ENCODE results near the gene SMARCC1. TPM values are rescaled to one million over a fixed set of nuclear protein-coding genes. Genes with fewer than 3 reads are reported as not detected.
"Not testable (repeated sequence)": the region's sequence is repeated elsewhere in the genome, so short reads cannot be mapped to it uniquely, and the experiment has no call there.

The SMARCC1 gene
- total and polyA plus RNA-seq, 2 donors from 2014 or later: 11.6 to 80.4 TPM

GRCh38 chr3:47746264-47746663 is 35.4 kb downstream of the SMARCC1 start:
- FAIRE-seq: no peak
- no peak overlapping the region for H3K4me3 ChIP-seq (ENCODE audit: low read length in 3 of 3)
- no peaks in the 10 kb centered on the region for H3K27me3 ChIP-seq (ENCODE audit: control insufficient read depth, insufficient read depth, low read length)
- H3K9ac ChIP-seq (ENCODE audit: low read length in 3 of 3): no peak overlapping the region
- peaks cover 0 to 4% (median 0%) of the 10 kb centered on the region in 3 donors for H3K4me1 ChIP-seq (ENCODE audit: control insufficient read depth in 2 of 3, insufficient read depth in 2 of 3, low read depth in 1 of 3, low read length in 3 of 3)
- DNase-seq: no peak
- H3K27ac ChIP-seq (ENCODE audit: low read depth in 2 of 2, low read length in 2 of 2): no peak overlapping the region
- intact Hi-C loops (cut with DNase I): no loop called here
- no peaks in the 10 kb centered on the region for H3K9me3 ChIP-seq (ENCODE audit: control insufficient read depth in 2 of 3, insufficient read depth in 1 of 3, low read length in 3 of 3)
- H3K36me3 ChIP-seq (ENCODE audit: control insufficient read depth in 2 of 3, insufficient read depth in 3 of 3, low read length in 3 of 3): peaks cover 0 to 5% (median 0%) of the 10 kb centered on the region in 3 donors
- no peak for TF ChIP-seq CTCF (IDR thresholded peaks at IDR 0.05; ENCODE audit: borderline replicate concordance, extremely low read depth, insufficient read depth)

- intact Hi-C loops (cut with DNase I): no loop called here
- H3K9ac ChIP-seq (ENCODE audit: low read length in 3 of 3): no peak overlapping the region
- FAIRE-seq (no peak), DNase-seq (no peak)
- H3K27ac ChIP-seq (ENCODE audit: low read depth in 2 of 2, low read length in 2 of 2): no peak overlapping the region
- TF ChIP-seq CTCF (IDR thresholded peaks at IDR 0.05; ENCODE audit: borderline replicate concordance, extremely low read depth, insufficient read depth): no peak
- no peak overlapping the region for H3K4me3 ChIP-seq (ENCODE audit: low read length in 3 of 3)
- peaks cover 0 to 5% (median 0%) of the 10 kb centered on the region in 3 donors for H3K36me3 ChIP-seq (ENCODE audit: control insufficient read depth in 2 of 3, insufficient read depth in 3 of 3, low read length in 3 of 3)
- peaks cover 0 to 4% (median 0%) of the 10 kb centered on the region in 3 donors for H3K4me1 ChIP-seq (ENCODE audit: control insufficient read depth in 2 of 3, insufficient read depth in 2 of 3, low read depth in 1 of 3, low read length in 3 of 3)
- H3K9me3 ChIP-seq (ENCODE audit: control insufficient read depth in 2 of 3, insufficient read depth in 1 of 3, low read length in 3 of 3): no peaks in the 10 kb centered on the region
- H3K27me3 ChIP-seq (ENCODE audit: control insufficient read depth, insufficient read depth, low read length): no peaks in the 10 kb centered on the region
These were observed 37.8 kb downstream of the SMARCC1 start for GRCh38 chr3:47743855-47744254.

- H3K9ac ChIP-seq (ENCODE audit: low read length in 3 of 3); DNase-seq; H3K9me3 ChIP-seq (ENCODE audit: control insufficient read depth in 2 of 3, insufficient read depth in 1 of 3, low read length in 3 of 3); intact Hi-C loops (cut with DNase I); H3K4me1 ChIP-seq (ENCODE audit: control insufficient read depth in 2 of 3, insufficient read depth in 2 of 3, low read depth in 1 of 3, low read length in 3 of 3); H3K27me3 ChIP-seq (ENCODE audit: control insufficient read depth, insufficient read depth, low read length); H3K36me3 ChIP-seq (ENCODE audit: control insufficient read depth in 2 of 3, insufficient read depth in 3 of 3, low read length in 3 of 3); H3K27ac ChIP-seq (ENCODE audit: low read depth in 2 of 2, low read length in 2 of 2); H3K4me3 ChIP-seq (ENCODE audit: low read length in 3 of 3); FAIRE-seq: not testable (repeated sequence)
These were observed 38.3 kb downstream of the SMARCC1 start for GRCh38 chr3:47743352-47743751.

- H3K9ac ChIP-seq (ENCODE audit: low read length in 3 of 3): no peak overlapping the region
- no peaks in the 10 kb centered on the region for H3K9me3 ChIP-seq (ENCODE audit: control insufficient read depth in 2 of 3, insufficient read depth in 1 of 3, low read length in 3 of 3)
- intact Hi-C loops (cut with DNase I): no loop called here
- DNase-seq: no peak
- H3K4me1 ChIP-seq (ENCODE audit: control insufficient read depth in 2 of 3, insufficient read depth in 2 of 3, low read depth in 1 of 3, low read length in 3 of 3): peaks cover 0 to 4% (median 0%) of the 10 kb centered on the region in 3 donors
- H3K36me3 ChIP-seq (ENCODE audit: control insufficient read depth in 2 of 3, insufficient read depth in 3 of 3, low read length in 3 of 3): peaks cover 0 to 5% (median 0%) of the 10 kb centered on the region in 3 donors
- no peak overlapping the region for H3K27ac ChIP-seq (ENCODE audit: low read depth in 2 of 2, low read length in 2 of 2)
- no peak overlapping the region for H3K4me3 ChIP-seq (ENCODE audit: low read length in 3 of 3)
- no peak for TF ChIP-seq CTCF (IDR thresholded peaks at IDR 0.05; ENCODE audit: borderline replicate concordance, extremely low read depth, insufficient read depth)
- no peak for FAIRE-seq
- H3K27me3 ChIP-seq (ENCODE audit: control insufficient read depth, insufficient read depth, low read length): no peaks in the 10 kb centered on the region
These were observed 39.8 kb downstream of the SMARCC1 start for GRCh38 chr3:47741925-47742324.

Data from kidney (tissue), 14 donors.